NCI-H2029 (cell line): ENCODE data around the gene EIPR1.

ENCODE experiments used
- DNase-seq: peaks from one replicate; lab custom pipeline; 2025; lab: John Stamatoyannopoulos, UW

Gene EIPR1

DNA sequence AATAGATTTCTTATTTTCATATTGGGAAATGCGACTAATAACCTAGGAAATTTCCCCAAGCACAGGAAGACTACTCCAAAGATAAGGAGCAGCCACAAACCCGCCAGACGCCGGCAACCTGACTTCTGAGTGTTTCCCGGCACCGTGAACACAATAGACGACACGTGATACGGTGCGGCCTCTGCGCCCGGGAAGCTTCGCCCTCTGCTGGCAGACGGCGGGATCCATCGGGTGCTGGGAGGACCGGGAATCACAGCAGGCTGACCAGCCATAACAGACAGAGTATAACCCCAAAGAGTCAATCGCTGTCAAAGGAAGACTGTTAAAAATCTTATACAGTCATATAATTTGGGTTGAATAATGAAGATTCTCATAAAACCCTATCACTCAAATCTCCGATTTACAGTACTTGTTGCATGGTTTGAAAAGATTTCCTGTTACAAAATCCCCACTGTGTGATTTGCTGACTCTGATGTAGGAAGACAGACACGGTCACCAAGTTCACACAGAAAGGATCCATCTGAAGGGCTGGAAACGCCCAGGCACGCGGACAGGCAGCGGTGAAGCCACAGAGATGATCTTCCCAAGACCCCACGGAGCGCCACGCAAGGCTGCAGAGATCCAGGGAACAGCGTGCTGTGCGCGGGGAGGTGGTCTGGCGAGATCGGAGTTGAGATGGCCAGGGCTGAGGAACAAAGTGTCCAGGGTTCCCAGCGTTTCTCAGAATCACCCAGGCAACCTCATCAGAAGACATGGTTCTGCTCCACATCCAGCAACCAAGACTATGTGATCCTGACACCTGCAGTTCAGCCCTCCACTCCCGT lies 73.8 kb downstream of the EIPR1 start:
- DNase-seq, result peak; percentile 67

DNA sequence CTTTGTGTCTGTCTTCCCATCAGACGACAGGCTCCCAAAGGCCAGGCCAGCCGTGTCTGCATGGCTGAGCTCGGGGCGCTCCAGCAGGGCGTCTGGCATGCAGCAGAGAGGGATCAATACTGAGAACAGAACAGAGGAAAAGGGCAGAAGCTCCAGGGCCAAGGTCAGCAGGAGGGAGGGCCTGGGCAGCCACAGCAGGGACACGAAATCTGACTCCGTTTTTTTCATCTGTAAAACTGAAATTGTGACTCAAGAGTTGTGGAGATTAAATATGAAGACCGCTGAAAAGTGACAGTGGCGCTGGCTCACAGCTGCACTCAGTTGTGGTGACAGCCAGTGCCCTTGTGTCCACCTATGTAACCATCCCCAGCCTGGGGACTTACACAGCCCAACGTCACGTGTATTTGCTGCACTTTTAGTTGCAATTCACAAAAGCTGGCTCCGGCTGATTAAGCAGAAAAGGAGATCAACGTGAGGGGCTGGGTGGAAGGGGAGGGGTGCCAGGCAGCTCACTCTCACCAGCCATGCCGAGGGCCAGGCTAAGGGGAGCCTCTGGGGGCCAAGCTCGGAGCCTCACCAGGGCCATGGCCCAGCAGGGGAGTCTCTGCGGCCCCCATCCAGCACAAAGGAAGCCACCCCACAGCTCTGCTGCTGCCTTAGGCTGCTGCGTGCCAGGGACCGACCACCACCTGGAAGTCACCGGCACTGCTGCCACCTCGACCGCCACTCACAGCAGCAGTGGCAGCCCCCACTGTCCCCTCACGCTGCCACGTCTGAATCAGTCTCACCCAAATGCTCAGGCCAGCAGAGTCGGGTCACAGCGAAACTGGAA lies 74.7 kb downstream of the EIPR1 start:
- DNase-seq, result peak; percentile 11

DNA sequence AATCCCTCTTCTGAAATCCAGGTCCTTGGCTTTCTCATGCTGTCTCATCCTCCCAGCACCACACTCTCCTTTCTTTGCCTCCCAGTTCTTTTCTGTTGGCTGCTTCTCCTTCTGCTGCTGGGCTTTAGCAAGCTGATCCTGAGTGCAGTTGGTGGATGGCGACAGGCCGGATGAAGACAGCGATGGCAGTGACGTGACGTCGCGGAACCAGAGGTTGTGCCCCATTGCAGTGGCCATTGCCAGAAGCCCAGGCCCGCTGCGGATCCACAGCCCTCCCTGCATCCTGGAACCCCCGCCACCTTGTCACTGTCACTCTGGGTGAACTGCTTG lies 75.2 kb downstream of the EIPR1 start:
- DNase-seq, result no peak

DNA sequence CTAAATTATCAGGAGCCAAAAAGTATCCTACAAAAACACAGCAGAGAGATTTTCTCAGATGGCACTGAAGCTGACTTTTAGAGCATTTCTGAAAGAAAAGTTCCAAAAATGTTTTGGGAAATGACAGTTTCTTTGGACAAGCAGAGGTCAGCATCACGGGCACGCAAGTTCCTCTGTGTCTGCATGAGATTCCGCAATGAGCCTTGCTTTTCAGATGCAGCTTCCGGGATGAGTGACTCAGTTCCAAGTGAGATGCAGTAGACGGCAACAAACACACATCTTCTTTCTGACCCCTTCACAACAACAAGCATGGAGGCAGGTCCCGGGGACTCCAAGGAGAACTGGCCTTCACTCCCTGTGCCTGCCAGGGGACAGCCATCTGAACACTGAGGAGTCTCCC lies 76.6 kb downstream of the EIPR1 start:
- no peak for DNase-seq

DNA sequence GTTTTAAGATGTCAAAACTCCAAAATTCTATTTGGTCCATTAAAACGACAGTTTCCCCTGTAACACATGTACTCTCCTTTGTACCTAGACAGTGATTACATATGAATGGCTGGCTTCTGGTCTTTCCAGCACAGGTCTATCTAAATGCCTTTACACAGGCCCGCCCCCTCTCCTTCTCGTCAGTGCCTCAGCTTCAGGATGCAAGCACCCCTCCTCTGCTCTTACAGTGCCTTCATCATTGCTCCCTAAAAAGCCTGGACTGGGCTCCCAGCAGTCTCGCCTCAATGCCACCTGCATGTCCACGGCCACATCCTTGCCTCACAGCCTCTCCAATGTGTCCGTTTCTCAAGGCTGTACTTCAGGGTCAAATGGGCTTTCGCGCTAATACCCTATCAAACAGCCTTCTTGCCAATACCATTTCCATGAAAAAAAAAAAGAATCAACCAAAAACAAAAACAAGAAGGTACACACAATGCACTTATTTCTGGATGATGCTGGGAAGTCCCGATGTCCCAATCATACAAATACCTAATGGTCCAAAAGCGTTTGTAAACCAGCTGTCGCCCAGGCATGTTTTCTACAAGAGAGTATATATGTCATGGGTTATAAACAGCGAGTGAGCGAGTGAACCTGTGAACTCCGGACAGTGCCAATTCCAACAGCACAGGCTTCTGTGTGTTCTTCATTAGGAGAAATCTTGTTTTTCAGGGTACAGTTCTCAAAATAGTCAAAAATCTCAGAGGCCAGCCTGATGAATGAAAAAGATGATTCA lies 77.2 kb downstream of the EIPR1 start:
- DNase-seq, result no peak

DNA sequence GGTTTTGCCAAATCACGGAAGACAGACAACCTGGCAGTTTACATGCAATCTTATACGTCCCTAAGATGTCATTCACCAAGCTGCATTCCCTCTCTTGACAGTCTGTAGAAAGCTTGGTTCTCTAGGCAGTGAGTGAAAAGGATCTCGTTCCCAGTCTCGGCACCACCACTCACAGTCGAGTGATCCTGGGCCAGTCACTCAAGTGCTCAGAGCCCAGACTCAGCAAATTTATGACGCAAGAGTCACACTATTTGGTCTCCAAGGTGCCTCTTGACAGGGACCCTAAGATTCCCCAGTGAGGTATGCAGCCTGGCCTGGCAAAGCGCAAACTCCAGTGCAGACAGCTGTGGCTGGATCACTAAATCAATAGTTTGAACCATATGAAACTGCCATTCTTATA lies 77.9 kb downstream of the EIPR1 start:
- no peak for DNase-seq

DNA sequence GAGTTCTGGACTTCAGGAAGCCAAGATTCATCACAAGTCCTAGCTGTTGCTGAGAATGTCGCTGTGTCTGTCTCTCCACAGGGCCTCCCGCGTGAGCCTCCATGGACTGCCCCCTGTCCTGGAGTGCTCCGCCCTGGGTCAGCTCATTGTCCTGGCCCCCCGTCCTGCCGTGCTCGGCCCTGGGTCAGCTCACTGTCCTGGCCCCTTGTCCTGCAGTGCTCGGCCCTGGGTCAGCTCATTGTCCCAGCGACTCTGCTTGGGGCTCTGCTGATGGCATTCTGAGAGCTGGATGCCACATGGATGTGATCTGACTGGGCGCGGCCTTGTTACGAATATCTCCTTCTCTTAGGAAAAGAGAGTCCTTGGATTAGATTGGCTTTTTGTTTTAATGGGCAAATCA lies 78.5 kb downstream of the EIPR1 start:
- no peak for DNase-seq

DNA sequence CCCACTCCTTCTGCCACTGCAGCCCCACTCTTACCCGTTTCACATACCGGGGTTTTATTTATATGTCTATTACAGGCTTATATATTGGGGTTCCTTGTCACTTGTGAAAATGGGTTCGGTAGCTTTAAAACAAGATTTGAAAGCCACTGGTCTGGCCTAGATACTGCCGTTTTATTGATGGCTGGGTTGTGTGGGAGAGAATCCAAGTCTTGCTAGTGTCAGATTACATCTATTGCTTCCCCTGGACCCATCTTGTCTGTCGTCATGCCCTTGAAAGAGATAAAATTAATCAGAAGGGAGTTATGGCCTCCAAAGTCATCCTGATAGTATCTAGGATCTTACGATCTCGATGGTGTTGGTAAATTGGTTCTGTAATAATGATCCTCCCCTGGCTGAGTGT lies 79.4 kb downstream of the EIPR1 start:
- DNase-seq, result no peak

DNA sequence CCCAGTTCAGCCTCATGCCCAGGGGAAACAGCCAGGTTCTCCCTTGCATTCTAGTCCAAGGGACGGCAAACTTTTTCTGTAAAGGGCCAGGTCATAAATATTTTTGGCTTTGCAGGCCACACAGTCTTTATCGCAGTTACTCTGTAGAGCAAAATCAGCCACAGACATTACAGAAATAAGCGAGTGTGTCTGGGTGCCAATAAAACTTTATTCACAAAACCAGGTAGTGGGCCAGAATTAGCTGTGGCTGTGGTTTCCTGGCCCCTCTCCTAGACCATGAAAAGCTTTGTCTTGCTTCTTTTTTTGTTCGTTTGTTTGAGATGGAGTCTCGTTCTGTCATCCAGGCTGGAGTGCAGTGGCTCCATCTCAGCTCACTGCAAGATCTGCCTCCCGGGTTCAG lies 80.1 kb downstream of the EIPR1 start:
- no peak for DNase-seq

DNA sequence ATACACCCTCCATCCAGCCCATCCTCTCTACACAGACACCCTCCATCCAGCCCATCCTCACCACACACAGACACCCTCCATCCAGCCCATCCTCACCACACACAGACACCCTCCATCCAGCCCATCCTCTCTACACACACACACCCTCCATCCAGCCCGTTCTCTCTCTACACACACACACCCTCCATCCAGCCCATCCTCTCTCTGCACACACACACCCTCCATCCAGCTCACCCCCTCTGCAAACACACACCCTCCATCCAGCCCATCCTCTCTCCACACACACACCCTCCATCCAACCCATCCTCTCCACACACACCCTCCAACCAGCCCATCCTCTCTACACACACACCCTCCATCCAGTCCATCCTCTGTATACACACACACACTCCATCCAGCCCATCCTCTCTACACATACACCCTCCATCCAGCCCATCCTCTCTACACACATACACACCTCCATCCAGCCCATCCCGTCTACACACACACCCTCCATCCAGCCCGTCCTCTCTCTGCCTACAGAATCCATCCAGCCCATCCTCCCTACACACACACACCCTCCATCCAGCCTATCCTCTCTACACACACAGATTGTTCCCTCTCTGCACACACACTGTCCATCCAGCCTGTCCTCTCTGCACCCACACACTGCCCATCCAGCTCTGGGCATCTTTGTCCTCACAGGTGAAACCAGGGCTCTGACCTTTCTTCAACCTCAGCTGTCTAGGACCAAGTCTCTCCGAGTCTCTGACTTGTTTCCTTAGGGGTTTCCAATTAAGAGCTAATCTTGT lies 81.2 kb downstream of the EIPR1 start:
- DNase-seq, result no peak

DNA sequence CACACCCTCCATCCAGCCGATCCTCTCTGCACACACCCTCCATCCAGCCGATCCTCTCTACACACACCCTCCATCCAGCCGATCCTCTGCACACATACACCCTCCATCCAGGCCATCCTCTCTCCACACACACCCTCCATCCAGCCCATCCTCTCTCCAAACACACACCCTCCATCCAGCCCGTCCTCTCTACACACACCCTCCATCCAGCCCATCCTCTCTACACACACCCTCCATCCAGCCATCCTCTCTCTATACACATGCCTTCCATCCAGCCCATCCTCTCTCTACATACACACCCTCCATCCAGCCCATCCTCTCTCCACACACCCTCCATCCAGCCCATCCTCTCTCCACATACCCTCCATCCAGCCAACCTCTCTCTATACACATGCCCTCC lies 83.1 kb downstream of the EIPR1 start:
- no peak for DNase-seq

DNA sequence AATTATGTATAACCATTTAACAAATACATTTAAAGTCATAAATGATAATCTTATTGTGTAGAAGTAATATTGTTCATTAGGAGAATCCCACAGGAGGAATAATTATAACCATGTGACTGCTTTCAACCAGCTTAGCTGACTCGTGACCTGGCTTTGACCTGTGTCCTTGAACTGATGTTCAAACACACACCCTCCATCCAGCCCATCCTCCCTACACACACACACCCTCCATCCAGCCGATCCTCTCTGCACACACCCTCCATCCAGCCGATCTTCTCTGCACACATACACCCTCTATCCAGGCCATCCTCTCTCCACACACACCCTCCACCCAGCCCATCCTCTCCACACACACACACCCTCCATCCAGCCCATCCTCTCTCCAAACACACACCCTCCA lies 83.5 kb downstream of the EIPR1 start:
- DNase-seq, result no peak

DNA sequence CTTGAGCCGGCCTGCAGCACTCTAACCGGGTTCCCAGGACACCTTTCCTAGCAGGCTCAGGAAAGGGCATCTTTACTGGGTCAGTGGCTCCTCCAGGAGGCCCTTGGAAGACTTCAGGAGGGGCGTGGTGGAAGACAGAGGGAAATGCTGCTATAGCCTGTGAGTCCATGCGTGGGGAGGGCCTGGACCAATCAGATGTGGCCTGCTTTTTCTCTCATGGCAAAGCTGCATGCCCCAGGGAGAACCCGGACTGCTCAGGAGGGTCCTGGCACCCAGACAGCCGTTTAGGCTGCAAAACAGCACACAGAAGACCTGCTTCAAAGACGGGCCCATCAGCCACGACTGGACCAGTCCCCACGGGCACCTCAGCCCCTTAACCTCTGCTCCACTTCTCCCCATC lies 84.4 kb downstream of the EIPR1 start:
- no peak for DNase-seq

DNA sequence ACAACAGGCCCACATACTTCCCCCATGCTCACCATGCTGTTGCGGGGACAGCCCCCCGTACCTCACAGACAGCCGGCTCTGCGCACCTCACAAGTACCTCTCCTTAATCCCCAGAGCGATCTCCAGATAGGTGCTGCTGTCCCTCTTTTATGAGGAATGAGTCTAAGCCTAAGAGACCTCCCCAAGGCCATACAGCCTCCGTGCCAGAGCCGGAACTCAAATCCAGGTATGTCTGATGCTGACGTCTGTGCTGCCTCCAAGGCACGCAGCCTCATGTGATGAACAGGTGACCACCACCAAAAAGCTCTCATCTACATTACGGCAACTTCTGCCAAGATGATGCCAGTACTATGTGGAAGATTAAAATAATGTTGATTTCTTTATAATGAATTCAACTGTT lies 85.2 kb downstream of the EIPR1 start:
- no peak for DNase-seq

DNA sequence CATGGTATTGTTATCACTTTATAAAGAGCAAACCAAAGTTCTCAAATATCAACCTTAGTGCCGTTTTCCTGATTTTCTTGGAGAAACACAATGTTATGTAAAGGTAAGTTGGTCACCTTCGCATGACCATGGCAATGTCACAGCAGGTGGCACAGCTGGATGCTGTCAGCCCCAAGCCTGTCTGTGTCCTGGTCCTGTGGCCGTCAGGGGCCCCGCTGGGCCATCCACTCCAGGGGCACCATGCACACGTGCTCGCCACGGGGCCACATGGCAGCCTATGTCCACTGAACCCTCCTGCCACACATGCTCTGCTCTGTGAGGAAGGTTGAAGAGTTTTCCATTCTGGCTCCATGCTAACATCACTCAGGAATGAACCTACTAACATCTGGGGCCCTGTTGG lies 85.9 kb downstream of the EIPR1 start:
- no peak for DNase-seq

DNA sequence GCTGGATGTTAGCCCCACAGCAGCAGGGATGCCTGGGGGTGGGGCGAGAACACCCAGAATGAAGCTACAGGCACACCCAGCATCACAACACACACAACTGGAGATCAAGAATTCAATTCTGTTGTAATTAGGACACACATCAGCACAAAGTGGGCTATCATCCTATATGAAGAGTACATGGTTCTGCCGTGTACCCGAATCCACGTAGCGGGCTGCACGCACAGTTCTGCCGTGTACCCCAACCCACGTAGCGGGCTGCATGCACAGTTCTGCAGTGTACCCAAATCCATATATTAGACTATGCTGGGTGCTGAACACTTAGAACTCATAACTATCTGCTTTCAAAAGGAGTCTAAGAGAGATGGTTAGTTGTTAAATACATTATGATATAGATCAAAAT lies 86.5 kb downstream of the EIPR1 start:
- no peak for DNase-seq

DNA sequence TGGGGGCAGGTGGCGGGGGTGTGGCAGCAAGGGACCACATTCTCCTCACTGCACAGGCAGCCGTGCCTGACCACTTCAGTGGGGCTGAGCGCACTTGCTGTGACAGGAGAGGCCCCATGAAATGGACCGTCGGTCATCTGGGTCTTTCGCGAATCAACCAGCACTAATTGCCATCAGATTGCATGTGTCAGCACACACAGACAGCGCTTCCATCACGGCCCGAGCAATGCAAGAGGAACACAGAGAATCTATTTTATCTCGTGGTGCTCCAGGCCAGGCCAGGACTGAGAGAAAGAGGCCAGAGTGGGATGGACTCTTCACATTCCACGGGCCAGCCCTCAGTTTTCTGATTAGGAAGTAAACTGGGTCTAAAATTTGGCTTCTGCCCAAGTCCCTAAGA lies 87.0 kb downstream of the EIPR1 start:
- DNase-seq, result no peak

DNA sequence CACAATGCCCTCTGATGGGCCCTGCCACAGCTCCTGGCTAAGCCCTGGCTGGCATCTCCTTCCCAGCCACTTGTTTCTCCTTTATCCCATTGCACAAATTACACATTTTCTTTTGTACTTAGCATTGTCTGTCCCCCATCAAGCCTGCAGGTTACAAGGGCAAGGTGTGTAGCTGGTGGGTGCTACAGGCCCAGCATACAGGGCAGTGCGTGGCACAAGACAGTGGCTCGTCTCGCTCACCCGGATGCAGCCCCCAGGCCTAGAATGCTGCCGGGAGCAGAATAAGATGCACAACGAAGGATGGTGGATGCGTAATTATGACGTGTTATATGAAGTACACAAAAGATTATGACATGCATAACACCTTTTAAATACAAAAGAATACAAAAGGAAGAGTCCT lies 87.6 kb downstream of the EIPR1 start:
- DNase-seq, result no peak

DNA sequence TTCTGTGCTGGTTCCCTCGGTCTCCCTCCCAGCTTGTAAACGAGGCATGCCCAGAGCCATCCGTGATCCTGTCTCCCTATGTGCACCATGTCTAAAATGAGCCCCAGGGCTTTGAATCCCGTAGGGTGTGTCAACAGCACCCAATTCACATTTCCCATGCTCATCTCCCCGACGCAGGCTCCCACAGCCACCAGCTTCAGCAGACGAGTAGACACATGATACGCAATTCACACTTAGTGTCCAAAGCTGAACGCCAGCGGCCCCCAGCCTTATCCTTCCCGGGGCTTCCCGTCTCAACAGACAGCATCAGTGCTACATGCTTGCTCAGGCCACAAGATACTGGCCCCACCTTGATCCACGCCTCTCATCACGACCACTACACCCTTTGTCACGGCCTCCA lies 88.1 kb downstream of the EIPR1 start:
- no peak for DNase-seq

DNA sequence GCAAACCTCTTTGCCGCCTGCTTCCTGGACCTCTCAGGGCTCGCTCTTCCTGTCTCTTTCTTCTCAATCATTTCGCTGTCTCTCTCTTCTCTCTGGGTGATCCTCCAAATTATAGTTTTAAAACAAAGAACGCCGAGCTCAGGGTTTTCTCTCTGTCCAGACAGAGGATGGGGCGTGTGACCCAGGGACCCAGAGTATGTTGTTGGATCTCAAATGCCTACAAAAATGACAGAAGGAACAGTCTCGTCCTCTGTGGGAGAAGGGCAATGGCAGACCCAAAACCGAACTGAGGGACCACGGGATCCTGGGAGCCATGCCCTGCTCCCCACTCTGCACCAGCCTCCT lies 88.5 kb downstream of the EIPR1 start:
- no peak for DNase-seq

DNA sequence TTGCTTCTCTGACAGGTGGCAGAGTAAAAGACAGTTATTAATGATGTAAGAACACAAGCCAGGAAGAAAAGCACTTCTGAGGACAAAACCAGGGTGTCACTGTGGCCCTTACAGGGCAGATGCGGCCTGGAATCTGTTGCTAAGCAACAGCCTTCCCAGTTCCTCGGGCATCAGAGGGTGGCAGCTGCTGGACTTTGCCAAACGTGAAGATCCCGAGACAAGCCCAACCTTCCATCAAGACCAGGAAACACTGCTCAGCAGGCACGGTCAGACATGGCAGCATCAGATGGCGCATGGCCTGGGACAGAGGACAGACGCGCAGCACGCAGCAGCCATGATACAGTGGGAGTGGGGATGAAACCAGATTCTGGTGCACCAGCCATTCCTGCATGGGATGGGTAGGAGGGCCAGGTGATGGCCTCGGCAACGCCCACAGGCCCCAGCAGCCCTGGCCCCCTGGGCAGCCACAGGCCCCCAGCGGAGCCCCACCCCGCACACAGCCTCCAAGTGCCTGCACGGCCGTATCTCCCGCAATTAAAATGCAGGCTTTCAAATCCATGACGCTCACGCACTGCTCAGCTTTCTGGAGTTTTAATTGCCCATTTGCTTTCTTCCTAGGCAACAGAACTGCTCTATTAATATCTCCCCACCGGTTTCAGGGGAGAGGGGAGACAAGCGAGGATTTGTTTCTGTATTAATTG lies 89.0 kb downstream of the EIPR1 start:
- no peak for DNase-seq

DNA sequence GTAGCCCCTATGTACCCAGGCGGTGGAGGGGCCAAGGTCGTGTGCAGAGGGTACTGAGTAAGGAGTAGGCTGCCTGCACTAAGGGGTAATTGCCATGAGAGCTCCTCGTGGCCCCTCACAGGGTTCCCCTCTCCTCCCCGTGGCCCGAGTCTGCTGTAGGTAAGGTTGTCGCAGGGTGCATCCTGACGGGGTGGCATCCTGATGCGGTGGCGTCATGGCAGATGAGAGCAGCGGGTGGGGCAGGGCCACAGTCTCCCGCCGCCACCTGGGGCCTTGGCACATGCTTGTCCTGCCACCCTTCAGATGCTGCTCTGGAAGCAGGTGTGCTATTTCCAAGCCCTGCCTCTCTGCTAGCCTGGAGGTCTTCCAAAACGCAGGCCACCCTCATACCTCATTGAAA lies 89.7 kb downstream of the EIPR1 start:
- DNase-seq, result no peak
